ENCODE measurements around the gene TUBA4A.
"Not testable (repeated sequence)": the region's sequence is repeated elsewhere in the genome, so short reads cannot be mapped to it uniquely, and the experiment has no call there.

TUBA4A gene

DNA sequence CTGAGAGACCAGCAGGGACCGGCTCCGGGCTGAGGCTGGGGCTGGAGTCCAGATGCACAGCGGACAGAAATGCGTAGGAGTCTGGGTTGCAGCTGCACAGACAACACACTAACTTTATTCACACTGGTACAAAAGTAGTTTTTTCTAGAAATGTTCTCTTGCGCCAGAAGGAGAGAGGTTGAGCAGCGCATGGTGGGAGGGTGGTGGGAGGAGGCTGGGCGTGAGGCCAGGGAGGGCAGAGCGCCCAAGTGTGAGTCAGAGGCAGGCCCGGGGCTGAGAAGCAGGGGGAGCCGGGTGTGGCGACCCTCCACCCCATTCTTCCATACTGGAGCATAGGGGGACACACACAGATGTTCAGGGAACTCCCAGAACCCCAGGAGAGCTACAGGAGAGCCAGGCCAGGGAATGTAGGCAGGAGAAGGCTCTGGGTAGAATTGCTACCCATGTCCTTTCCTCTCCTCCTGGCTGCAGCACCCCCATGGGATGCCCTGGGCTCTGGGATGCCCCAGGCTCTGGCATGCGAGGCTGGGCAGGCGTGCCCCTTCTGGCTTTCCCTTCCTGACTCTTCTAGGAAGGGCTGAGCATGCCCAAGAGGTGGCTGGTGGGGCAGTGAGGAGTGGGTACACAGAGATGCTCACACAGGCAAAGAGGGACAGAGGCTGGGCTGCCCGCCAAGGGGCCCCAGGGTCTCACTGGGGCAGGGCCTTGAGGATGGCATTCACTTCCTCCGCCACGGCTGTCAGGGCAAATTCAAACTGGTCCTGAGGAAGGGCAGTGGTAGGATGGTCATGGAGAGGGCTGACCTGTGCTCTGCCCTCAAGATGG is 36.0 kb upstream of the TUBA4A start:
- peak; percentile 70 to 94 (median 85) for DNase-seq
- intact Hi-C loops (cut with DNase I) = no loop called here

DNA sequence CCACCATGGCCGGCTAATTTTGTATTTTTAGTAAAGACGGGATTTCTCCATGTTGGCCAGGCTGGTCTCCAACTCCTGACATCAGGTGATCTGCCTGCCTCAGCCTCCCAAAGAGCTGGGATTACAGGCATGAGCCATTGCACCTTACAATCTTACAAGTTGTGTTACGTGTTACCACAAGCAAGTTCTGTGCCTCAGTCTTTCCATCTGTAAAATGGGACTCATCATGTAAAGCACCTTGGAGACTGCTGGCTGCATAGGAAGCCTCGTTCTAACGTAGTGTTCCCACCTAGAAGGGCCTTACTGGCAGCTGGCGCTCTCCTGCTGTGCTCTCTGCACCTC is 35.4 kb upstream of the TUBA4A start:
- intact Hi-C loops (cut with DNase I) = no loop called here
- DNase-seq = peak in 1 of 42 donors; percentile 10

DNA sequence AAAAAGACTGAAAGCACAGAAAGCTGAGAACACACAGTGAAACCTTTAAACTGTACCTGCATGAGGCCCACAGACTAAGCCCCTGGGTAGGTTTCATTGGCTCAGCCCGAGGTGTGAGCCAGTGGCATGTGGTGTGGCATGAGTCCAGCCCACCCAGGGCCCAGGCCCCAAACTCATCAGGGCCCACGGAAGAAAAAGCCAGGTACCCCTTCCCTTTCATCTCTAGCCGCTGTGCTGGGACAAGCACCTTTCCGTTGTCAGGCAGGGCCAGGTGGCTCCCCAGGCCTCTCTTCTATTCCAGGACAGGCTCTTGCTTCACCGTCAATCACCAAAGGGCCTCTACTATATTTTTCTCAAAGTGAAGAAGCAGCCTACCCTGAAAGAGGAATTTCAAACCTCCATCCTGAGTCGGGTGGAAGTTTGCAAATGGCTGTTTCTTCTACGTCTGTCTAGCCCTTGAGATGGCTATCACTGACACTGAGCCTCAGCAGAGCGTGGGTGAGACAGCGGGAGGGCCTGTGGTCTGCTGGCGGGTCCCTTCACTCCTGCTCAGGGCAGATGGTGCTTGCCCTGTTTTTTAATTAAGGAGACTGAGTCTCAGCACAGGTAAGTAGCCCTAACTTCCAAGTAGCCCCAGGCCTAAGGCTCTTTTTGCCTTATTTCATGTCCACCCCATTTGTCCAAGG is 34.0 kb upstream of the TUBA4A start:
- intact Hi-C loops (cut with DNase I) = no loop called here
- DNase-seq = peak in 3 of 42 donors; percentile 2 to 35 (median 9)

DNA sequence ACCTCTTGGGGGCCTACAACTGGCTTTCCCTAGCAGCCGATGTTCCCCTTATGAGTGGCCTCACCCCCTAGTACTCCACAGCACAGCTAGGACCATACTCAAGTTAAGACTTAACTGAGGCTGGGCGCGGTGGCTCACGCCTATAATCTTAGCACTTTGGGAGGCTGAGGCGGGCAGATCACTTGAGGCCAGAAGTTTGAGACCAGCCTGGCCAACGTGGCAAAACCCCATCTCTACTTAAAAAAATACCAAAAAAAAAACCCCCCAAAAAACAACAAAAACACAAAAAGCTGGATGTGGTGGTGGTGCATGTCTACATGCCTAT is 33.4 kb upstream of the TUBA4A start:
- DNase-seq; intact Hi-C loops (cut with DNase I): not testable (repeated sequence)

DNA sequence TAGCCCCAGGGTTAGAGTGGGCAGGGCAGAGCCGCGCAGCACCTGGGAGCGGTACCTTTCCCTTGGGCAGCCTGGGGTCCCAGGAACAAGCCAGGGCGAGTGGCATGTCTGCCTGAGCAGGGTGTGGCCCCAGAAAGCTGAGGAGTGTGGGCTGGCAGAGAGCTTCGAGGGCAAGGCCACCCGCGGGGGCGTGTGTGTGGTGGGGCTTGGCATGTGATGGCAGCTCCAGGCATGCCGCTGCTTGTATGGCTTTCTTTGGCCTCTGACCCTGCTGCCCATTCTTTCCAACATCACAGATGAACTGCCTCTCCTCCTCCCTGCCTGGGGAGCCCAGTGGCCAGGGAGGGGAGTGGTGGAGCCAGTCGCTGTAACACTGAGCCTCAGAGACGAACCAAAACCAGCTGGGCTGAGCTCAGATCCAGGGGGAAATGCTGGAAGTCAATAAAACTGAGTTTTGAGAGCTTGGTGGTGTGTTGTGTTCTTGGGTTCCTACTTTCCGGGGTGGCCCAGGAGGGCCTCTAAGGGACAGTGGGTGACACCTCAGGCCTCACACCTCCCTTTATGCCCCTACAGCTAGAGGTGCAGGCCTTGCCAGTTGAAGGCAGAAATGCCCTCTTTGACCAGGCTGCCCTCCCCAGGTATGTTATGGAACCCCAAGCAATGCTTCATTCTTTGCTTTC is 32.9 kb upstream of the TUBA4A start:
- DNase-seq = peak in 31 of 42 donors; percentile 26 to 79 (median 60)
- intact Hi-C loops (cut with DNase I) = no loop called here

DNA sequence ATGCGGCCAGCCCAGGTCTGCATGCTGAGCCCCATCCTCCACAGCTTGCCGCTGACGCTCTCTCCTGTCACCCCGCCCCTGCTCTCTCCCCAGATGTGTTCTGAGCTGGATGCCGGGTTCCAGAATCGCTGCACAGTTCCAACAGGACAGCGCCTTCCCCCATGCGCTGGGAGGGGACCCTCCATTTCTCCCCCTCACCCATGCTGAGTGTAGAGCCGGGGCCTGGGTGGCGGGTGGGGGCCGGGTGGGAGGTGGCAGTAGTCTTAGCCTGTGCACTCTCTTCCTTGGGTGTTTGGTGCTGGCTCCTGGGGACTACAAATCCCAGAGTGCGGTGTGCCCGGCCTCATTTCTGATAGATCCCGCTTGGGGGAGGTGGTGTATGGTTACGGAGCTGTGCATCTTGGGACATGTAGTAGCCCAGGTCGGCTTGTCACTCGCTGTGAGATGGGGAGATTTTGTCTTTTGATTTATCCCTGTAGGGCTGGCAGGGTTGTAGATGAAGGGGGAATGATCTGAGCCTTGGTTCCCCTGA is 32.2 kb upstream of the TUBA4A start:
- intact Hi-C loops (cut with DNase I) = no loop called here
- DNase-seq = peak in 41 of 42 donors; percentile 58 to 91 (median 79)

DNA sequence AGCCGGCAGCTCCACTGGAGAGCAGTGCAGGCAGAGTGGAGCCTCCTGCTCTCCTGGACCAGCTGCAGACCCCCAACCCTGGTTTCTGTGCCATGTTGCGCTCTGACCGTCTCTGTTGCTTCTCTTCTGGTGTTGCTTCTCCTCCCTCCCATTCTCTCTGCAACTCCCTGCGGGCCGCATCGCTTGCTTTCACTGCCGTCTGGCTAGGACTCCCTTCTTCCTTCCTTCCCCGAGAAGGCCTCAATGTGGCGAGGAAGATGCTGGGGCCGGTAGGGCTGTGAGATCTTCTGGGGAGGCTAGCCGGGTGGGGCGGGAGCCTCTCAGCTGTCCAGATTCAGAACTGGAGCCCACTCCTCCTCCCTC is 31.6 kb upstream of the TUBA4A start:
- intact Hi-C loops (cut with DNase I) = no loop called here
- peak in 2 of 42 donors; percentile 29 to 45 for DNase-seq

DNA sequence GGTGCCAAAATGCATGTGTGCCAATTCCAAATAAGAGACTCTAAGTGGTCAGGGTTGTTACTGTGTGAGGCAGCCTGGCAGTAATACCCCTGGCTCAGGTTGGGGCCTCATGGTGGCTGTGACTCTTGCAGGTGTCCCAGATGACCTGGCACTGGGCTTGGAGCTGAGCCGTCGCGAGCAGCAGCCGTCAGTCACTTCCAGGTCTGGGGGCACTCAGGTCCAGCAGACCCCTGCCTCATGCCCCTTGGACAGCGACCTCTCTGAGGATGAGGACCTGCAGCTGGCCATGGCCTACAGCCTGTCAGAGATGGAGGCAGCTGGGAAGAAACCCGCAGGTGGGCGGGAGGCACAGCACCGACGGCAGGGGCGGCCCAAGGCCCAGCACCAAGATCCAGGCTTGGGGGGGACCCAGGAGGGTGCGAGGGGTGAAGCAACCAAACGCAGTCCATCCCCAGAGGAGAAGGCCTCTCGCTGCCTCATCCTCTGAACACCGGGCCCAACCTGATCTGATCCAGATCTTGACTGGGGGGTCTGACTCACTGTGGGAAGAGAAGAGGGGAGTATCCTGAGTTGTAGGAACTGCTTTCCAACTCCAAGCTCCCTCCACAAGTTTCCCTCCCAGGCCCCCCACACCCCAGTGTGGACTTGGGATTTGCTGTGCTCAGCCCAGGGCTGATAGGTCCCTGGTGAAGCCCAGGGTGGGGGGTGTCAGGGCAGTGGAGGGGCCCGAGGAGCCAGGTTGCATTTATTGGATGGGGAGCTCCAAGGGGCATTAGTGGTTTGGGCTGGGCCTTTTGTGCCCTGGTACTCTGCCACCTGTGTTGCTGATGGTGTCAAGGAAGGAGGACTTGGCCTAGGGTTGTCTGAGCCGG is 31.0 kb upstream of the TUBA4A start:
- intact Hi-C loops (cut with DNase I) = no loop called here

DNA sequence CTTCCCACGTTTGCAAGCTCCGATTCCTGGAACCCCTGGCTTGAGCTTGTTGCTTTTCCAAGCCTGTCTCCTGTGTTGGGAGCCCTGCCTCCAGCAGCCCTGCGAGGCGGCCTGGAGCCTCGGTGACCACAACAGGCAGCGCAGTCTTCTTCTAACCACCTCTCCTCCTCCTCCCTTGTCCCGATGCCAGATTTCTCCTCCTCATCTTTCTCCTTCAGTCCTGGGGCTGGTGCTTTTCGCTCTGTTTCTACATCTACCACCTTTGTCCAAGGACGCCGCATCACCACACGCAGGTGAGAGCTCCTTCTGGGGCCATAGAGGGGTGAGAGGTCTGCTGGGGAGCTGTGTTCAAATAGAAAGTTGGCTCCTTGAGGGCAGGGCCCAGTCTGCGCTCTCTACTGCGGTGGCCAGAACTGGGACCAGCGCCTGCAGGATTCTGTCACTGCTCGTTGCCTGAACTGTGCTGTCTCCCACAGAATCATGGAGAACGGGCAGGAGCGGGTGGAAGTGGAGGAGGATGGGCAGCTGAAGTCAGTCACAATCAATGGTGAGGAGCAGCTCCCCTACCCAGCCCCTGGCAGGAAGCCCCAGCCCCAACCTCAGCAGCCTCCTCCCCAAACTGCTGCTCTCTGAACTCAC is 29.3 kb upstream of the TUBA4A start:
- intact Hi-C loops (cut with DNase I) = no loop called here
- DNase-seq = peak in 4 of 42 donors; percentile 8 to 40 (median 35)

More for the DNA sequence above, 31.0 kb upstream of the TUBA4A start:
- peak in 1 of 42 donors; percentile 36 for DNase-seq

DNA sequence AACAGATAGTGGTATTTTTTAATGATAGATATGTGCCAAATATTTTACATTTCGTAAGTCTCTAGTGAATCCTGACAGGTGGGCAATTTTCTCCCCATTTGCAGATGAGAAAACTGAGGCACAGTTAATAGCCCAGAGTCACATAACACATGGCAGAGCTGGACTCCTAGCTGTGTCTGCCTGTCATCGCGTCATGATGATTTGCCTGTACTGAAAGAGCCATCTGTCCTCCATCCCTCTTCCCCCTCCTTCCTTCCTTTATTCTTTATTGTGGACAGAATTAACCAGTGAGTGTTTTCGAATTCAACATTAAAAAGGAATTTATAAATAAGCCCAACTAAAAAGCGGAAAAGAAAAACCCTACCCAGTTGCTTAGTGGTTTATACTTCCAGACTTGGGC is 28.7 kb upstream of the TUBA4A start:
- DNase-seq = peak in 30 of 42 donors; percentile 39 to 82 (median 67)
- intact Hi-C loops (cut with DNase I) = no loop called here

DNA sequence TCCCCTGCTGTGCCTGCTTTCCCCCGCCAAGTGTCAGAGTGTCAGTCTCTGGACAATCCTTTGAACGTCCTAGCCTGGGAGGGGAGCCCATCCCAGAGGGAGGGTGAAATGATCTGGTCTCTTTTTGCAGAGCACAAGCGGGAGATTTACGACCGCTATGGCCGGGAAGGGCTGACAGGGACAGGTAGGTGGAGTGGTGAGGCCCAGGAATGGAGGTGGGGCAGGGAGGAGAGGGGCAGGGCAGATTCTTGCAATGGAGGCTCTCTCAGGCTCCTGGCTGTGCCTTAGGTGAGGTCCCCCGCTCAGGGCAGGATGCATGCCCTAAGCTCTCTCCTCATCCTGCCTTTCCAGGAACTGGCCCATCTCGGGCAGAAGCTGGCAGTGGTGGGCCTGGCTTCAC is 27.9 kb upstream of the TUBA4A start:
- no peak for DNase-seq
- intact Hi-C loops (cut with DNase I) = no loop called here

DNA sequence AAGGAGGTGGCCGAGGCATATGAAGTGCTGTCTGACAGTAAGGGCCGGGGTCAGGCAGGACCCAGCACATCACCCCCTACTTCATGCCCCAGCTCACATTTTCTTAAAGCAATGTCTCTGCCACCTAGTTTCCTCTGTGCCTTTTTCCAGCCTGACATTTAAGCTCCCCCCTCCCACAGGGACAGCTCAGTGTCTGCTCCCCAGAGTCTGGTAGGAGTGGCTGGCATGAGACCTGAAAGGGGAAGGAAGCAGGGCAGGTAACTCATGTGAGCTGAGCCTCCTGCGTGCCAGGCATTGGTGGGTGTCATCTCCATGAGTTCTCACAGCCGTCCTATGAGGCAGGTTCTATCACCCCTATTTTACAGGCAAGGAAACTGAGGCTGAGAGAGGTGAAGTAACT is 26.9 kb upstream of the TUBA4A start:
- peak in 3 of 42 donors; percentile 40 to 57 (median 51) for DNase-seq
- intact Hi-C loops (cut with DNase I) = no loop called here

DNA sequence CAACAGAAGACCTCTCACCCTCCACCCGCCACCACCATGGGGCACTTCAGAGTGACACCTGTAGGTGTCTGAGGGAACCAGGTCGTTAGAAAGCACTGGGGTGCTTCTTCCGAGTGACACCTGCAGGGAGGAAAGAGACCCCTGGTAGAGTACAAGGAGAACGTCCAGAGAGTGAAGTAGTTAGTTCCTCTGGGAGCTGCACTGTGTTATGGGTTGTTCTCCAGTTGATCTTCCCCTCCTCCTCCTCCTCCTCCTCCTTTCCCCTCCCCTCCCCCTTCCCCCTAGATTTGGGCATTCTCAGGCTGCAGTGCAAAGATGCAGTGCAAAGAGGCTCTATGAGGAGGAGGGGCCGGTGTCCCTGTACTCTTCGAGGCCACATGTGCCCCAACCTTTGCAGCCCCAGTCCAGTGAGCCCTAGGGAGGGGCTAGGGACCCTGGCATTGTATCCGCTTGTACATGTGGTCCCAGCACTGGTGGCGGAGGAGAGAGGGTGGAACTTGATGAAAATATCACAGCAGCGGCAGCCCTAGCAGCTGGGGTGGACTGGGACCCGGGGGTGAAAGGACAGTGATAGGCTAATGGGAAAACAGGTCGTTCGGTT is 26.3 kb upstream of the TUBA4A start:
- peak in 1 of 42 donors; percentile 56 for DNase-seq
- intact Hi-C loops (cut with DNase I) = loop anchor here (2.0 kb wide), 2 partner anchors 15 to 73 kb away; partner anchors contain the start of gene ZFAND2B

DNA sequence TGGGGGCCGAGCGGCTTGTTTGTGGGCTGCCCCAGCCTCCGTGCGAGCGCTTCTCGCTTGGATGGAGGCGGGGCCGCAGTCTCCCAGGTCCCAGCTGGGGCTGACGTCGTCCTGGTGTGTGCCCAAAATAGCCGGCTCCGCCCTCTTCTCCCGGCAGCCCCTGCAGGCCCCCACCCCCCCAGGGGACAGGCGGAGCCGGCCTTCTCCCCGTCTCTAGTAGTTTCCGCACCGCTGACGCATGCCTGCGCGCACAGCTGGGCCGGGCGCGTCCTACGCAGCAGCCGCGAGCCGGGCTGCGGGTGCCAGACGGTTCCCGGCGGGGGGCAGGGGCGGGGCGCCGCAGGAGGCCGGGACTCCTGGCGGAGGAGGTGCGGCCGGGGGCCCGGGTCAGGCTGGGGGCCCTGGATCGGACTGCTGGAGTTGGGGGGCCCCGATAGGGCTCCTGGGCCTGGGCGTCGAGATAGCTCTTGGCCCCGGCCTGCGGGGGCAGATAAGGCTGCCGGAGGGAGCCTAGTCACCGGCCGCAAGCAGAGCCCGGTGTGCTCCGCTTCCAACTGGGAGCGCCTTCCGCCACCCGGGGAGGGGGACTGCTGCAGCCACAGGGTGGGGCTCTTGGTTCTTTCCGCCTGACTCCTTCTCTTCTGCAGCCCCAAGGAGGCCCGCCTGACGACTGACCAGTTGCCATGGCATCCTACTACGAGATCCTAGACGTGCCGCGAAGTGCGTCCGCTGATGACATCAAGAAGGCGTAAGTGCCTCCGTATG is 25.6 kb upstream of the TUBA4A start, which contains the start of gene DNAJB2:
Gene DNAJB2 (plus strand): TSS at position 216 of the 765 bp plus-strand sequence. CDS start 468 bp downstream, at position 684.
- DNase-seq = peak; percentile 98 to 100 (median 99)
- intact Hi-C loops (cut with DNase I) = loop anchor here (2.0 kb wide), 2 partner anchors 15 to 73 kb away; partner anchors contain the start of gene ZFAND2B

DNA sequence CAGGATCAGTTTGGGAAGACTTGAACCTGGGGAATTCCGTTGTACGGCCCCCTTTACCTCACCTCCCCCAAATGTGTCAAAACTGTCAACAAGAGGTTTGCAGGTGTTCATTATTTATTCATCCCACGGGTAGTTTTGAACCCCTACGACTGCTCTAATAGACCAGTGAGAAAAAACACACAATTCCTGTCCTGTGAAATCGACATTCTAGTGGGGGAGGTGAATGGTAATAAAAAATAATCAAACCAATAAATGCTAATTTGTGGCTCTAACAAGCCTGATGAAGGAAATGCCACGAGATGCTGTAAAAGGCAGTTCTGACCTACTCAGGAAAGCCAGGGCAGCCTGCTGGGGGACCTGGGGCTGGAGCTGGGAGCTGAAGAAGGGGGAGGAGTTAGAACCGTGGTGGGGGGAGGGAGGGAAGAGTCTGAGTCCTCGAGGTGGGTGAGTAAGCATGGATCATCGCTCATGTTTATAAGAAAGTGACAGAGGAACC is 25.0 kb upstream of the TUBA4A start:
- intact Hi-C loops (cut with DNase I) = loop anchor here (2.0 kb wide), 2 partner anchors 16 to 72 kb away; partner anchors contain the start of gene ZFAND2B
- no peak for DNase-seq

All from head of caudate nucleus (tissue), 42 donors.